CD14-positive monocyte (primary cell): ENCODE results near the gene CHN2. TPM values are rescaled to one million over a fixed set of nuclear protein-coding genes. Genes with fewer than 3 reads are reported as not detected.

ENCODE experiments used
- DNase-seq, 3 donors: peaks; one replicate each; pipeline ENCODE4 v3.0.0-alpha.2; 2011 to 2022
- H2AFZ ChIP-seq: 2 replicates; pipeline ENCODE4 v1.6.0; 2012; ENCODE audit warnings: mild to moderate bottlenecking, low read depth, low read length, inconsistent platforms; ENCODE audit not compliant: insufficient read depth, poor library complexity, severe bottlenecking
- H3K27ac ChIP-seq, 2 donors: 1 replicate in 1 of 2; 2 replicates in 1 of 2; pipeline ENCODE4 v1.5.1; 2012 to 2013; ENCODE audit warnings: low read length in 2 of 2, control low read depth in 1 of 2, inconsistent platforms in 1 of 2, low read depth in 1 of 2, mild to moderate bottlenecking in 1 of 2
- H3K27me3 ChIP-seq, 2 donors: one replicate each; pipeline versions ENCODE4 v1.6.0 to v1.6.1; 2011 to 2013; ENCODE audit warnings: low read length in 2 of 2; ENCODE audit not compliant: control insufficient read depth in 2 of 2, insufficient read depth in 2 of 2
- H3K36me3 ChIP-seq, 2 donors: replicated peaks in 1 of 2; 1 replicate in 1 of 2; 2 replicates in 1 of 2; pipeline versions ENCODE4 v1.5.1 to v1.6.1; 2012 to 2013; ENCODE audit warnings: low read length in 2 of 2, control low read depth in 1 of 2, inconsistent platforms in 1 of 2, mild to moderate bottlenecking in 1 of 2; ENCODE audit not compliant: insufficient read depth in 2 of 2, control insufficient read depth in 1 of 2
- H3K4me1 ChIP-seq, 2 donors: 1 replicate in 1 of 2; 2 replicates in 1 of 2; pipeline versions ENCODE4 v1.5.1 to v1.6.1; 2012 to 2013; ENCODE audit warnings: low read length in 2 of 2, control low read depth in 1 of 2, inconsistent platforms in 1 of 2, mild to moderate bottlenecking in 1 of 2, moderate library complexity in 1 of 2; ENCODE audit not compliant: insufficient read depth in 2 of 2, control insufficient read depth in 1 of 2
- H3K4me2 ChIP-seq: replicated peaks from 2 replicates; pipeline ENCODE3; 2012; ENCODE audit warnings: low read length, moderate library complexity, mild to moderate bottlenecking; ENCODE audit not compliant: poor library complexity, severe bottlenecking; ENCODE audit errors: extremely low read depth
- H3K4me3 ChIP-seq, 3 experiments: fragments of 200-600 bp in 1 of 3; sonication (generic) in 1 of 3; replicated peaks in 1 of 3; 1 replicate in 2 of 3; 2 replicates in 1 of 3; pipeline ENCODE4 v1.5.1; 2011 to 2013; ENCODE audit warnings: low read length in 3 of 3, mild to moderate bottlenecking in 3 of 3, control low read depth in 2 of 3, low read depth in 2 of 3, inconsistent platforms in 1 of 3, moderate library complexity in 1 of 3
- H3K79me2 ChIP-seq: 2 replicates; pipeline ENCODE4 v1.6.0; 2012; ENCODE audit warnings: mild to moderate bottlenecking, control low read depth, inconsistent platforms, low read length, moderate library complexity; ENCODE audit not compliant: insufficient read depth
- H3K9ac ChIP-seq: 2 replicates; pipeline ENCODE4 v1.6.0; 2017; ENCODE audit warnings: low read length, mild to moderate bottlenecking; ENCODE audit not compliant: insufficient read depth, poor library complexity, severe bottlenecking
- H3K9me3 ChIP-seq, 2 donors: replicated peaks in 1 of 2; 1 replicate in 1 of 2; 2 replicates in 1 of 2; pipeline versions ENCODE4 v1.5.1 to v1.6.1; 2012 to 2013; ENCODE audit warnings: low read length in 2 of 2, control low read depth in 1 of 2; ENCODE audit not compliant: control insufficient read depth in 1 of 2, insufficient read depth in 1 of 2
- H4K20me1 ChIP-seq: 2 replicates; pipeline ENCODE4 v1.6.0; 2012; ENCODE audit warnings: mild to moderate bottlenecking, low read length, control low read depth, moderate library complexity; ENCODE audit not compliant: insufficient read depth
- H3K27ac Mint-ChIP-seq, 7 donors: one replicate each; pipeline ENCODE4 v1.8.0; 2020; ENCODE audit warnings: mild to moderate bottlenecking in 7 of 7, mixed read lengths in 7 of 7, moderate library complexity in 6 of 7, inconsistent platforms in 2 of 7
- H3K27me3 Mint-ChIP-seq, 3 donors: one replicate each; pipeline ENCODE4 v1.8.0; 2021 to 2022; ENCODE audit warnings: low read depth in 3 of 3, mild to moderate bottlenecking in 3 of 3, mixed read lengths in 3 of 3, moderate library complexity in 3 of 3, inconsistent platforms in 1 of 3
- H3K36me3 Mint-ChIP-seq, 2 donors: one replicate each; pipeline ENCODE4 v1.8.0; 2020; ENCODE audit warnings: mixed read lengths in 2 of 2, inconsistent platforms in 1 of 2, mild to moderate bottlenecking in 1 of 2
- H3K4me1 Mint-ChIP-seq: one replicate; pipeline ENCODE4 v1.8.0; 2020; ENCODE audit warnings: mild to moderate bottlenecking, mixed read lengths
- H3K4me3 Mint-ChIP-seq, 2 donors: one replicate each; pipeline ENCODE4 v1.8.0; 2020; ENCODE audit warnings: mild to moderate bottlenecking in 2 of 2, mixed read lengths in 2 of 2, moderate library complexity in 1 of 2
- H3K9me3 Mint-ChIP-seq, 7 donors: one replicate each; pipeline ENCODE4 v1.8.0; 2020 to 2022; ENCODE audit warnings: mixed read lengths in 7 of 7, mild to moderate bottlenecking in 6 of 7, moderate library complexity in 6 of 7, inconsistent platforms in 2 of 7
- CTCF ChIP-seq: fragments of 200-600 bp; IDR thresholded peaks from one replicate; pipeline ENCODE4 v1.8.0; 2022; ENCODE audit warnings: antibody characterized with exemption, mild to moderate bottlenecking
- WGBS: methylation state at CpG from one replicate; pipeline ENCODE4 v1.1.5; 2013; ENCODE audit warnings: missing lambda C conversion rate; ENCODE audit not compliant: insufficient coverage; 5-methylcytosine and 5-hydroxymethylcytosine counted together
- intact Hi-C, 2 donors: fragments of 100-400 bp; cut with micrococcal nuclease; formaldehyde crosslinking; loops; one replicate each; pipeline versions ENCODE4 v1.15.0 to v1.15.1; 2023
- polyA plus RNA-seq, 3 donors: library from polyadenylated mRNA; depleted of rRNA in 1 of 3; unstranded in 2 of 3; stranded (reverse) in 1 of 3; fragments of 300-500 nt in 2 of 3; fragments of >200 nt in 1 of 3; fragmentation: Illumina TruSeq in 2 of 3; gene quantifications; 1 replicate in 2 of 3; 2 replicates in 1 of 3; pipeline ENCODE4 v1.2.3, GENCODE V29; 2012 to 2021

Gene CHN2
- polyA plus RNA-seq, 3 donors: 26.6 to 66.5 (median 44.8) TPM

GRCh38 chr7:29495653-29496052 is 301.1 kb downstream of the CHN2 start:
- peaks cover 17% of the 10 kb centered on the region for H4K20me1 ChIP-seq
- peaks cover 28 to 34% of the 10 kb centered on the region in 2 donors for H3K36me3 Mint-ChIP-seq
- no peak overlapping the region for H3K27ac ChIP-seq
- DNase-seq: no peak
- no peak overlapping the region for H3K4me2 ChIP-seq
- H3K27ac Mint-ChIP-seq: peak overlapping the region in 1 of 7 donors; percentile 21
- no peaks in the 10 kb centered on the region for H3K27me3 Mint-ChIP-seq
- H3K4me1 Mint-ChIP-seq: no peaks in the 10 kb centered on the region
- H2AFZ ChIP-seq: no peak overlapping the region
- H3K27me3 ChIP-seq: no peaks in the 10 kb centered on the region
- H3K4me1 ChIP-seq: no peaks in the 10 kb centered on the region
- intact Hi-C loops: no loop called here
- H3K79me2 ChIP-seq: no peaks in the 10 kb centered on the region
- no peaks in the 10 kb centered on the region for H3K9me3 ChIP-seq
- no peak for TF ChIP-seq CTCF
- peaks cover 15 to 30% of the 10 kb centered on the region in 2 donors for H3K36me3 ChIP-seq
- no peak overlapping the region for H3K4me3 Mint-ChIP-seq
- H3K9ac ChIP-seq: no peak overlapping the region
- peaks cover 0 to 3% (median 0%) of the 10 kb centered on the region in 7 donors for H3K9me3 Mint-ChIP-seq
- no peak overlapping the region for H3K4me3 ChIP-seq
- 95% methylated on average over 2 of the region's 7 CpGs for WGBS

- WGBS: no CpG with 5 or more reads among the region's 1 CpG
- peaks cover 0 to 3% (median 0%) of the 10 kb centered on the region in 7 donors for H3K9me3 Mint-ChIP-seq
Measured at GRCh38 chr7:29496355-29497020, 301.9 kb downstream of the CHN2 start.

More at GRCh38 chr7:29496355-29497020, 301.9 kb downstream of the CHN2 start:
- H3K4me3 ChIP-seq: no peak overlapping the region
- H3K27ac ChIP-seq: no peak overlapping the region
- Mint-ChIP-seq H3K27me3 (no peaks in the 10 kb centered on the region), H3K36me3 (peaks cover 31 to 38% of the 10 kb centered on the region in 2 donors), H3K4me3 (no peak overlapping the region), H3K27ac (no peak overlapping the region), H3K4me1 (no peaks in the 10 kb centered on the region)
- H3K4me2 ChIP-seq: no peak overlapping the region
- H2AFZ ChIP-seq: no peak overlapping the region
- no peaks in the 10 kb centered on the region for H3K9me3 ChIP-seq
- no peaks in the 10 kb centered on the region for H3K79me2 ChIP-seq
- H3K9ac ChIP-seq: no peak overlapping the region
- intact Hi-C loops: no loop called here
- H3K36me3 ChIP-seq: peaks cover 17 to 35% of the 10 kb centered on the region in 2 donors
- no peaks in the 10 kb centered on the region for H3K4me1 ChIP-seq
- H3K27me3 ChIP-seq: no peaks in the 10 kb centered on the region
- DNase-seq: no peak
- no peak for TF ChIP-seq CTCF
- peaks cover 11% of the 10 kb centered on the region for H4K20me1 ChIP-seq
